ENCODE results near the gene HNRNPUL1.

DNA sequence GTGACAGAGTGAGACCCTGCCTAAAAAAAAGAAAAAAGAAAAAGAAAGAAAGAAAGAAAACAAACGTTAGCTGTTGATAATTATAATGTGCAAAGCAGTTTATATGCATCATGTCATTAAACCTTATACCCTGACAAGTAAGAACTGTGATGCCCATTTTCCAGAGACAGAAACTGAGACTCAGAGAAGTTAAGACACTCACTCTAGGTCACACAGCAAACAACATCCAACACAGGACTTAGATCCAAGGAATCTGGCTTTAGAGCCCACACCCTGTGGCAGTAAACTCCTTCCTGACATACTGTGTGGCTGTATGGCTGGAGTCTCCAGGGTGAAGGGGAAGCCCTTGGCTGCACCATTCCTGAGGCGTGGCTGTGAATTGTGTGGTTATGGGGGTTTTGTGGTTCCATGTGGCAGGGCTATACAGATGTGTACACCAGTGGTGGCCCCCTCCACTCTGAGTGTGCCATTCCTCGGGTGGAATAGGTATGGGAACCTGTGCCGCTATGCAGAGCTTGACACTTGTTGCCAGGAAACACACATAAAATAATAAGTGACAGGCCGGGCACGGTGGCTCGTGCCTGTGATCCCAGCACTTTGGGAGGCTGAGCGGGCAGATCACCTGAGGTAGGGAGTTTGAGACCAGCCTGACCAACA is 29.5 kb upstream of the HNRNPUL1 start:
- TF ChIP-seq, protein P1, sequence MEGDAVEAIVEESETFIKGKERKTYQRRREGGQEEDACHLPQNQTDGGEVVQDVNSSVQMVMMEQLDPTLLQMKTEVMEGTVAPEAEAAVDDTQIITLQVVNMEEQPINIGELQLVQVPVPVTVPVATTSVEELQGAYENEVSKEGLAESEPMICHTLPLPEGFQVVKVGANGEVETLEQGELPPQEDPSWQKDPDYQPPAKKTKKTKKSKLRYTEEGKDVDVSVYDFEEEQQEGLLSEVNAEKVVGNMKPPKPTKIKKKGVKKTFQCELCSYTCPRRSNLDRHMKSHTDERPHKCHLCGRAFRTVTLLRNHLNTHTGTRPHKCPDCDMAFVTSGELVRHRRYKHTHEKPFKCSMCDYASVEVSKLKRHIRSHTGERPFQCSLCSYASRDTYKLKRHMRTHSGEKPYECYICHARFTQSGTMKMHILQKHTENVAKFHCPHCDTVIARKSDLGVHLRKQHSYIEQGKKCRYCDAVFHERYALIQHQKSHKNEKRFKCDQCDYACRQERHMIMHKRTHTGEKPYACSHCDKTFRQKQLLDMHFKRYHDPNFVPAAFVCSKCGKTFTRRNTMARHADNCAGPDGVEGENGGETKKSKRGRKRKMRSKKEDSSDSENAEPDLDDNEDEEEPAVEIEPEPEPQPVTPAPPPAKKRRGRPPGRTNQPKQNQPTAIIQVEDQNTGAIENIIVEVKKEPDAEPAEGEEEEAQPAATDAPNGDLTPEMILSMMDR (IDR thresholded peaks at IDR 0.05) = no peak
- no peak for TF ChIP-seq POLR2A (IDR thresholded peaks at IDR 0.05)
